H1 (cell line): Measurements from ENCODE around the gene ANGPTL8. TPM values are rescaled to one million over a fixed set of nuclear protein-coding genes. Genes with fewer than 3 reads are reported as not detected.

Experiments used
- CTCF ChIA-PET: fragments of 300-600 bp; sonication (Branson Sonifier 250); formaldehyde crosslinking; loops from one replicate; lab custom pipeline; 2021; ENCODE audit not compliant: partially characterized antibody; lab: Charles Lee
- POLR2A ChIA-PET: fragments of 300-600 bp; sonication (Branson Sonifier 250); formaldehyde crosslinking; loops from one replicate; lab custom pipeline; 2021; ENCODE audit warnings: inconsistent platforms; ENCODE audit not compliant: partially characterized antibody; lab: Charles Lee
- DNase-seq, 2 experiments: peaks; one replicate each; pipeline versions ENCODE4 v3.0.0 to v3.0.0-alpha.2; 2010 to 2022; ENCODE audit warnings: low spot score in 2 of 2, low read depth in 1 of 2, mixed read lengths in 1 of 2
- FAIRE-seq: peaks from 2 replicates; lab custom pipeline; 2011; peaks lifted over from hg19 to GRCh38; lab: Jason Lieb, UNC
- H2AFZ ChIP-seq: 2 replicates; pipeline ENCODE4 v1.8.1; 2012; ENCODE audit warnings: low read length, inconsistent platforms
- H2AK5ac ChIP-seq: 2 replicates; pipeline ENCODE4 v1.6.1; 2013; ENCODE audit warnings: low read depth, low read length
- H2BK120ac ChIP-seq: replicated peaks from 2 replicates; pipeline ENCODE3; 2013; ENCODE audit warnings: low read depth, low read length, inconsistent platforms
- H2BK12ac ChIP-seq: 2 replicates; pipeline ENCODE4 v1.6.1; 2013; ENCODE audit warnings: low read depth, low read length
- H2BK15ac ChIP-seq: 2 replicates; pipeline ENCODE4 v1.6.1; 2013; ENCODE audit warnings: low read length
- H2BK20ac ChIP-seq: 2 replicates; pipeline ENCODE4 v1.6.1; 2013; ENCODE audit warnings: low read length
- H2BK5ac ChIP-seq: 2 replicates; pipeline ENCODE4 v1.6.1; 2013; ENCODE audit warnings: low read depth, low read length
- H3K14ac ChIP-seq: 2 replicates; pipeline ENCODE4 v1.6.1; 2013; ENCODE audit warnings: inconsistent platforms; ENCODE audit not compliant: insufficient read length
- H3K18ac ChIP-seq: 2 replicates; pipeline ENCODE4 v1.6.1; 2013; ENCODE audit warnings: low read length; ENCODE audit errors: extremely low read depth
- H3K23ac ChIP-seq: 2 replicates; pipeline ENCODE4 v1.6.1; 2013; ENCODE audit warnings: inconsistent platforms; ENCODE audit not compliant: insufficient read length
- H3K23me2 ChIP-seq: 2 replicates; pipeline ENCODE4 v1.6.1; 2013; ENCODE audit warnings: low read depth, low read length
- H3K27ac ChIP-seq: 2 replicates; pipeline ENCODE4 v1.6.1; 2011; ENCODE audit warnings: low read depth, low read length, inconsistent platforms
- H3K27me3 ChIP-seq, 4 experiments: replicated peaks in 1 of 4; 1 replicate in 1 of 4; 2 replicates in 3 of 4; pipeline versions ENCODE4 v1.6.1 to v1.8.1; 2011 to 2013; ENCODE audit warnings: low read length in 3 of 4, mild to moderate bottlenecking in 3 of 4, inconsistent platforms in 2 of 4, mixed read lengths in 2 of 4, moderate library complexity in 1 of 4; ENCODE audit not compliant: control insufficient read depth in 3 of 4, insufficient read depth in 3 of 4; ENCODE audit errors: extremely low read depth in 1 of 4
- H3K36me3 ChIP-seq, 4 experiments: 2 replicates each; pipeline versions ENCODE4 v1.6.1 to v1.8.1; 2011 to 2013; ENCODE audit warnings: mild to moderate bottlenecking in 4 of 4, low read length in 3 of 4, moderate library complexity in 2 of 4, control low read depth in 1 of 4, inconsistent platforms in 1 of 4; ENCODE audit not compliant: insufficient read depth in 4 of 4, control insufficient read depth in 2 of 4
- H3K4ac ChIP-seq: replicated peaks from 2 replicates; pipeline ENCODE3; 2013; ENCODE audit warnings: low read length, low read depth, mixed read lengths, inconsistent platforms; ENCODE audit not compliant: insufficient read length
- H3K4me1 ChIP-seq, 4 experiments: replicated peaks in 1 of 4; 1 replicate in 1 of 4; 2 replicates in 3 of 4; pipeline versions ENCODE4 v1.6.1 to v1.8.1; 2011 to 2013; ENCODE audit warnings: low read length in 3 of 4, inconsistent platforms in 2 of 4, mixed read lengths in 1 of 4; ENCODE audit not compliant: insufficient read depth in 4 of 4, control insufficient read depth in 3 of 4
- H3K4me2 ChIP-seq, 2 experiments: 2 replicates each; pipeline versions ENCODE4 v1.6.1 to v1.8.1; 2011 to 2013; ENCODE audit warnings: low read depth in 2 of 2, low read length in 2 of 2, control low read depth in 1 of 2, inconsistent platforms in 1 of 2, mild to moderate bottlenecking in 1 of 2; ENCODE audit not compliant: insufficient read depth in 1 of 2
- H3K4me3 ChIP-seq, 4 experiments: fragments of 200-600, 300-600 bp in 1 of 4; sonication (generic), shearing (Covaris generic), sonication (Bioruptor Twin) in 1 of 4; 2 replicates each; pipeline versions ENCODE4 v1.5.1 to v1.8.1; 2011 to 2016; ENCODE audit warnings: low read length in 4 of 4, low read depth in 3 of 4, control low read depth in 2 of 4, inconsistent platforms in 2 of 4, mild to moderate bottlenecking in 2 of 4, mixed read lengths in 1 of 4, moderate library complexity in 1 of 4; ENCODE audit not compliant: insufficient read depth in 2 of 4; ENCODE audit errors: extremely low read depth in 1 of 4
- H3K56ac ChIP-seq: replicated peaks from 2 replicates; pipeline ENCODE3; 2013; ENCODE audit warnings: low read depth, mild to moderate bottlenecking, mixed read lengths, low read length, inconsistent platforms; ENCODE audit not compliant: insufficient read length
- H3K79me1 ChIP-seq: 2 replicates; pipeline ENCODE4 v1.6.1; 2013; ENCODE audit warnings: low read depth, low read length, control low read depth
- H3K79me2 ChIP-seq, 2 experiments: 2 replicates each; pipeline versions ENCODE4 v1.6.1 to v1.8.1; 2012 to 2013; ENCODE audit warnings: low read length in 2 of 2, mild to moderate bottlenecking in 2 of 2, inconsistent platforms in 1 of 2; ENCODE audit not compliant: insufficient read depth in 2 of 2, control insufficient read depth in 1 of 2
- H3K9ac ChIP-seq, 4 experiments: replicated peaks in 1 of 4; 1 replicate in 1 of 4; 2 replicates in 3 of 4; pipeline versions ENCODE4 v1.6.1 to v1.8.1; 2011 to 2013; ENCODE audit warnings: low read depth in 3 of 4, low read length in 3 of 4, control low read depth in 2 of 4, mild to moderate bottlenecking in 2 of 4, moderate library complexity in 2 of 4, inconsistent platforms in 1 of 4; ENCODE audit errors: extremely low read depth in 1 of 4
- H3K9me3 ChIP-seq, 2 experiments: 2 replicates each; pipeline versions ENCODE4 v1.6.1 to v1.8.1; 2012 to 2013; ENCODE audit warnings: mild to moderate bottlenecking in 2 of 2, moderate library complexity in 2 of 2, control low read depth in 1 of 2, inconsistent platforms in 1 of 2, low read depth in 1 of 2, low read length in 1 of 2, mixed read lengths in 1 of 2; ENCODE audit not compliant: insufficient read depth in 2 of 2
- H4K20me1 ChIP-seq, 2 experiments: replicated peaks in 1 of 2; 2 replicates each; pipeline versions ENCODE3 to v1.8.1; 2011 to 2013; ENCODE audit warnings: inconsistent platforms in 2 of 2, low read length in 2 of 2, mild to moderate bottlenecking in 1 of 2; ENCODE audit not compliant: insufficient read depth in 2 of 2, control insufficient read depth in 1 of 2
- H4K5ac ChIP-seq: 2 replicates; pipeline ENCODE4 v1.6.1; 2013; ENCODE audit warnings: low read length, low read depth, mixed read lengths, inconsistent platforms; ENCODE audit not compliant: insufficient read length
- H4K8ac ChIP-seq: 2 replicates; pipeline ENCODE4 v1.8.0; 2013; ENCODE audit warnings: mild to moderate bottlenecking, moderate library complexity, low read length, inconsistent platforms; ENCODE audit not compliant: insufficient read depth; ENCODE audit errors: extremely low read depth
- H4K91ac ChIP-seq: replicated peaks from 2 replicates; pipeline ENCODE3; 2013; ENCODE audit warnings: low read length, mixed read lengths, inconsistent platforms; ENCODE audit not compliant: insufficient read length
- RAD21 ChIP-seq, 2 experiments: IDR thresholded peaks in 1 of 2; conservative IDR thresholded peaks in 1 of 2; 2 replicates each; pipeline ENCODE4 v1.6.1; 2011; ENCODE audit warnings: low read depth in 2 of 2, low read length in 2 of 2, improper control_type of control experiment in 1 of 2, inconsistent platforms in 1 of 2, mild to moderate bottlenecking in 1 of 2, moderate library complexity in 1 of 2
- SIRT6 ChIP-seq: IDR thresholded peaks from one replicate; pipeline ENCODE4 v1.7.1; 2012; ENCODE audit warnings: low read length, inconsistent platforms
- SP4 ChIP-seq: IDR thresholded peaks from 2 replicates; pipeline ENCODE4 v1.6.1; 2012; ENCODE audit warnings: low read length, inconsistent platforms
- TAF7 ChIP-seq: optimal IDR thresholded peaks from 2 replicates; pipeline ENCODE3; 2011; ENCODE audit warnings: low read depth, mild to moderate bottlenecking, inconsistent platforms, low read length, moderate library complexity, borderline replicate concordance
- YY1 ChIP-seq: IDR thresholded peaks from 2 replicates; pipeline ENCODE4 v1.6.1; 2011; ENCODE audit warnings: low read depth, mild to moderate bottlenecking, low read length
- WGBS, 2 experiments: shearing (Covaris generic) in 1 of 2; methylation state at CpG; one replicate each; pipeline versions ENCODE4 v1.1.6 to v1.1.7; 2013 to 2015; ENCODE audit warnings: low lambda C conversion rate in 2 of 2, mixed read lengths in 2 of 2, inconsistent platforms in 1 of 2, low coverage in 1 of 2, missing lambda C conversion rate in 1 of 2; ENCODE audit not compliant: insufficient replicate concordance in 2 of 2, insufficient coverage in 1 of 2, insufficient read length in 1 of 2; ENCODE audit errors: extremely low coverage in 1 of 2, missing lambda C conversion rate in 1 of 2; 5-methylcytosine and 5-hydroxymethylcytosine counted together
- polyA plus RNA-seq, 7 experiments: library from polyadenylated mRNA; depleted of rRNA in 3 of 7; stranded (reverse) in 5 of 7; unstranded in 2 of 7; fragments of >200 nt in 5 of 7; fragments of 200-250 nt in 2 of 7; gene quantifications; 1 replicate in 5 of 7; 2 replicates in 1 of 7; 4 replicates in 1 of 7; pipeline versions ENCODE4 v1.2.1 to v1.2.3, GENCODE V29; 2011 to 2013; ENCODE audit warnings: missing spikeins in 2 of 7, mixed read lengths in 2 of 7
- total RNA-seq: library from RNA; stranded (reverse); fragmentation: NEBNext Ultra II Directional; extraction: Animal tissue kit (Norgen Biotek cat#: 25700); gene quantifications from 2 replicates; pipeline ENCODE4 v1.2.1, GENCODE V29; 2021
- TF ChIP-seq, protein P1 (sequence below): IDR thresholded peaks from 2 replicates; pipeline ENCODE4 v1.6.1; 2011; ENCODE audit warnings: low read length, improper control_type of control experiment

The ANGPTL8 gene
- total and polyA plus RNA-seq, 2 of the 8 experiments (the other 6 are each of a cell fraction or from before 2014, with no cell fraction given): not detected

DNA sequence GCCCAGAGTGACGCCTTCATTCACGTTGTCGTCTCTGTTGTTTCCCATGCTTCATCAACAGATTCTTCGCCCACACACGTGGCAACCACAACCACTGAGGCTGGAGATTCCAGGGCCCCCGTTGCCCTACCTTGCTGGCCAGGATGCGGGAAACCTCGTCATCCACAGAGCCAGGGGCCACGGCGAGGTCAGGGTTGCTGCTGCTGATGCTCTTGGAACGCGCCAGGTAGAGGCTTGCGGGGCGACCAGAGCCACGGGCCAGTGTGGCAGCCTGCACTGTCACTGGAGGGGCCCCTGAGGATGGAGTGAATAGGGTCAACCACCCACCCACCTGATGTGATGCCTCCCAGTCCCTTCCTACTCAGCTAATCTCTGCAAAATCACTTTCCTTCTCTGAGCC lies 6.3 kb upstream of the ANGPTL8 start:
- no peak overlapping the region for H2BK20ac ChIP-seq
- no peak overlapping the region for H2BK5ac ChIP-seq
- H3K27me3 ChIP-seq: no peaks in the 10 kb centered on the region
- no peak overlapping the region for H3K9ac ChIP-seq
- POLR2A ChIA-PET: no interaction called here
- H3K4me3 ChIP-seq: no peak overlapping the region
- no peaks in the 10 kb centered on the region for H3K4me1 ChIP-seq
- H2AK5ac ChIP-seq: no peak overlapping the region
- H3K9me3 ChIP-seq: no peaks in the 10 kb centered on the region
- H3K79me2 ChIP-seq: no peaks in the 10 kb centered on the region
- H3K36me3 ChIP-seq: peaks cover 0 to 13% (median 8%) of the 10 kb centered on the region in 4 experiments; a peak in 5 of 8 replicates
- no peak overlapping the region for H3K18ac ChIP-seq
- H3K23me2 ChIP-seq: no peaks in the 10 kb centered on the region
- peaks cover 5 to 6% of the 10 kb centered on the region in 2 experiments for H4K20me1 ChIP-seq
- no peak overlapping the region for H3K4ac ChIP-seq
- DNase-seq (no peak), FAIRE-seq (no peak)
- no peak overlapping the region for H2BK12ac ChIP-seq
- H3K79me1 ChIP-seq: no peaks in the 10 kb centered on the region
- H4K8ac ChIP-seq: no peak overlapping the region
- no peak overlapping the region for H3K23ac ChIP-seq
- no peak overlapping the region for H2AFZ ChIP-seq
- no peak overlapping the region for H2BK15ac ChIP-seq
- 91% methylated on average over 15 of the region's 15 CpGs; no CpG with 5 or more reads in 1 of the 2 experiments for WGBS, 2 experiments
- H3K14ac ChIP-seq: no peak overlapping the region
- CTCF ChIA-PET: interaction anchor here (0.5 to 2.1 kb wide), 2 partner anchors 11 to 121 kb away, joined by 3 to 6 read pairs; no protein-coding TSS in a partner anchor
- no peak overlapping the region for H4K5ac ChIP-seq
- no peak overlapping the region for H3K56ac ChIP-seq
- H2BK120ac ChIP-seq: no peak overlapping the region
- no peak overlapping the region for H3K4me2 ChIP-seq
- H3K27ac ChIP-seq: no peak overlapping the region
- H4K91ac ChIP-seq: no peak overlapping the region
- TF ChIP-seq SP4 (no peak), RAD21 (IDR thresholded peaks at IDR 0.05 in 1 of 2, conservative IDR thresholded peaks at IDR 0.05 in 1 of 2; ENCODE audit: low read depth in 2 of 2, low read length in 2 of 2) (no peak), SIRT6 (no peak), TAF7 (no peak), YY1 (no peak)
- TF ChIP-seq, protein P1, sequence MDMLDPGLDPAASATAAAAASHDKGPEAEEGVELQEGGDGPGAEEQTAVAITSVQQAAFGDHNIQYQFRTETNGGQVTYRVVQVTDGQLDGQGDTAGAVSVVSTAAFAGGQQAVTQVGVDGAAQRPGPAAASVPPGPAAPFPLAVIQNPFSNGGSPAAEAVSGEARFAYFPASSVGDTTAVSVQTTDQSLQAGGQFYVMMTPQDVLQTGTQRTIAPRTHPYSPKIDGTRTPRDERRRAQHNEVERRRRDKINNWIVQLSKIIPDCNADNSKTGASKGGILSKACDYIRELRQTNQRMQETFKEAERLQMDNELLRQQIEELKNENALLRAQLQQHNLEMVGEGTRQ: no peak
